Adrenal gland (tissue), 12 donors: ENCODE results near the gene HHATL. TPM values are rescaled to one million over a fixed set of nuclear protein-coding genes. Genes with fewer than 3 reads are reported as not detected.
A peak's percentile ranks its signal among the peaks of the same experiment; 100 is the strongest.

Source experiments
- DNase-seq, 7 donors: peaks; one replicate each; pipeline ENCODE4 v3.0.0-alpha.2; 2019 to 2020
- H3K27ac ChIP-seq, 5 donors: fragments of 200-600 bp; sonication (generic) in 4 of 5; 1 replicate in 3 of 5; 2 replicates in 2 of 5; pipeline versions ENCODE4 v1.5.1 to v1.8.0; 2016 to 2020; ENCODE audit warnings: mild to moderate bottlenecking in 1 of 5
- H3K27me3 ChIP-seq: fragments of 200-600 bp; 2 replicates; pipeline ENCODE4 v1.8.0; 2021
- H3K36me3 ChIP-seq, 2 donors: fragments of 200-600 bp; replicated peaks in 1 of 2; 1 replicate in 1 of 2; 2 replicates in 1 of 2; pipeline versions ENCODE4 v1.5.1 to v1.8.0; 2018 to 2022
- H3K4me1 ChIP-seq, 2 donors: fragments of 200-600 bp; replicated peaks in 1 of 2; 1 replicate in 1 of 2; 2 replicates in 1 of 2; pipeline versions ENCODE4 v1.5.1 to v1.8.0; 2018 to 2021
- H3K4me3 ChIP-seq, 4 donors: fragments of 200-600 bp; sonication (generic) in 3 of 4; one replicate each; pipeline ENCODE4 v1.5.1; 2016 to 2018
- H3K9me3 ChIP-seq, 3 donors: fragments of 200-600 bp; sonication (generic) in 1 of 3; replicated peaks in 1 of 3; 1 replicate in 2 of 3; 2 replicates in 1 of 3; pipeline versions ENCODE4 v1.5.1 to v1.8.0; 2016 to 2021
- CTCF ChIP-seq, 6 experiments: fragments of 450-650 bp in 4 of 6; fragments of 200-600 bp in 2 of 6; sonication (generic) in 1 of 6; IDR thresholded peaks; 1 replicate in 5 of 6; 2 replicates in 1 of 6; pipeline versions ENCODE4 v1.5.1 to v1.8.0; 2016 to 2021; ENCODE audit warnings: antibody characterized with exemption in 6 of 6, mild to moderate bottlenecking in 2 of 6, moderate library complexity in 1 of 6
- POLR2A ChIP-seq, 2 donors: fragments of 450-650 bp; IDR thresholded peaks; one replicate each; pipeline ENCODE4 v1.6.1; 2017; ENCODE audit warnings: antibody characterized with exemption in 2 of 2, mild to moderate bottlenecking in 2 of 2, moderate library complexity in 1 of 2
- WGBS, 4 donors: extraction: QIAGEN DNeasy Blood & Tissue Kit in 2 of 4; methylation state at CpG; one replicate each; pipeline versions ENCODE4 v1.1.5 to v1.1.7; 2013 to 2017; 5-methylcytosine and 5-hydroxymethylcytosine counted together
- intact Hi-C, 2 donors: fragments of 100-400 bp; cut with DNase I; formaldehyde crosslinking; loops; one replicate each; pipeline versions ENCODE4 v1.14.1 to v1.15.0; 2022 to 2023
- polyA plus RNA-seq, 3 donors: library from polyadenylated mRNA; stranded (reverse); fragments of 200-250 nt in 2 of 3; fragments of 350-450 nt in 1 of 3; fragmentation: Illumina TruSeq in 1 of 3; extraction: RNeasy Lipid Tissue Mini Kit (QIAGEN cat#74804) in 1 of 3; gene quantifications; one replicate each; pipeline ENCODE4 v1.2.3, GENCODE V29; 2013 to 2014
- total RNA-seq, 9 donors: library from RNA; depleted of rRNA in 4 of 9; stranded (reverse); fragments of >200 nt in 4 of 9; fragments of 120-200 nt in 1 of 9; fragmentation: NEBNext Ultra II Directional in 1 of 9; extraction: Animal tissue kit (Norgen Biotek cat#: 25700) in 1 of 9; gene quantifications; one replicate each; pipeline versions ENCODE4 v1.1.0 to v1.2.4, GENCODE V29; 2013 to 2023
- donor health status: healthy with polysubstance abuse.
- donor health status: Bipolar disorder and iron deficiency.
- donor health status: DM: yes; HTN: yes; CAD: no.
- donor health status: DM: no; HTN: no; CAD: no.
- donor health status: DM: no; HTN: no; CAD: no.
- donor health status: DM: yes; HTN: yes; CAD: no.

Gene HHATL
- total and polyA plus RNA-seq, 12 donors = 0.18 to 4.5 (median 0.73) TPM; not detected in 2

- Histone ChIP-seq H3K4me3 (no peak overlapping the region), H3K27ac (peak overlapping the region in 2 of 5 donors; percentile 41 to 50), H3K9me3 (no peaks in the 10 kb centered on the region), H3K27me3 (no peaks in the 10 kb centered on the region), H3K36me3 (peaks cover 0 to 9% of the 10 kb centered on the region in 2 donors), H3K4me1 (peaks cover 13 to 25% of the 10 kb centered on the region in 2 donors)
- intact Hi-C loops = loop anchor here in 1 of 2 donors (5.0 kb wide), 1 partner anchor 82 kb away; no protein-coding TSS in a partner anchor
- TF ChIP-seq POLR2A (IDR thresholded peaks at IDR 0.05) (no peak), CTCF (IDR thresholded peaks at IDR 0.05) (no peak)
- 28 to 54% (median 50%) methylated on average over 3 to 6 of the region's 6 CpGs for WGBS, 4 donors
- DNase-seq = peak in 5 of 7 donors; percentile 38 to 62 (median 47)
These were observed 42.4 kb downstream of the HHATL start for GRCh38 chr3:42660131-42660715.

GRCh38 chr3:42659451-42660130, 43.0 kb downstream of the HHATL start:
- TF ChIP-seq CTCF (IDR thresholded peaks at IDR 0.05) (no peak), POLR2A (IDR thresholded peaks at IDR 0.05) (no peak)
- Histone ChIP-seq H3K4me1 (peaks cover 18 to 30% of the 10 kb centered on the region in 2 donors), H3K9me3 (no peaks in the 10 kb centered on the region), H3K27me3 (no peaks in the 10 kb centered on the region), H3K4me3 (no peak overlapping the region), H3K27ac (peak overlapping the region in 2 of 5 donors; percentile 41 to 50), H3K36me3 (peaks cover 0 to 9% of the 10 kb centered on the region in 2 donors)
- DNase-seq = peak in 2 of 7 donors; percentile 9 to 18
- WGBS, 4 donors = 60 to 87% (median 83%) methylated on average over 8 to 25 of the region's 25 CpGs
- intact Hi-C loops = loop anchor here (5.0 to 10.0 kb wide), 2 partner anchors 55 to 83 kb away; partner anchors contain the start of gene NKTR (in 1 of the 2)

- TF ChIP-seq POLR2A (IDR thresholded peaks at IDR 0.05) = no peak
- TF ChIP-seq CTCF (IDR thresholded peaks at IDR 0.05) = no peak
- peak in 1 of 7 donors; percentile 9 for DNase-seq
- 80 to 88% (median 84%) methylated on average over 22 of the region's 22 CpGs for WGBS, 4 donors
- no peak overlapping the region for H3K4me3 ChIP-seq
- H3K27ac ChIP-seq = no peak overlapping the region
- no peaks in the 10 kb centered on the region for H3K27me3 ChIP-seq
- intact Hi-C loops = loop anchor here in 1 of 2 donors (10.0 kb wide), 1 partner anchor 54 kb away; the partner anchor contains the start of gene NKTR
- peaks cover 0 to 9% of the 10 kb centered on the region in 2 donors for H3K36me3 ChIP-seq
- H3K4me1 ChIP-seq = peaks cover 18 to 30% of the 10 kb centered on the region in 2 donors
- H3K9me3 ChIP-seq = no peaks in the 10 kb centered on the region
These were observed 43.7 kb downstream of the HHATL start for GRCh38 chr3:42658771-42659390.
